H1 (cell line): Measurements from ENCODE around the gene AIF1L. TPM values are rescaled to one million over a fixed set of nuclear protein-coding genes. Genes with fewer than 3 reads are reported as not detected.

Experiments
- CTCF ChIA-PET: fragments of 300-600 bp; sonication (Branson Sonifier 250); formaldehyde crosslinking; loops from one replicate; lab custom pipeline; 2021; ENCODE audit not compliant: partially characterized antibody; lab: Charles Lee
- POLR2A ChIA-PET: fragments of 300-600 bp; sonication (Branson Sonifier 250); formaldehyde crosslinking; loops from one replicate; lab custom pipeline; 2021; ENCODE audit warnings: inconsistent platforms; ENCODE audit not compliant: partially characterized antibody; lab: Charles Lee
- DNase-seq, 2 experiments: peaks; one replicate each; pipeline versions ENCODE4 v3.0.0 to v3.0.0-alpha.2; 2010 to 2022; ENCODE audit warnings: low spot score in 2 of 2, low read depth in 1 of 2, mixed read lengths in 1 of 2
- FAIRE-seq: peaks from 2 replicates; lab custom pipeline; 2011; peaks lifted over from hg19 to GRCh38; lab: Jason Lieb, UNC
- H2AFZ ChIP-seq: 2 replicates; pipeline ENCODE4 v1.8.1; 2012; ENCODE audit warnings: low read length, inconsistent platforms
- H2AK5ac ChIP-seq: 2 replicates; pipeline ENCODE4 v1.6.1; 2013; ENCODE audit warnings: low read depth, low read length
- H2BK120ac ChIP-seq: replicated peaks from 2 replicates; pipeline ENCODE3; 2013; ENCODE audit warnings: low read depth, low read length, inconsistent platforms
- H2BK12ac ChIP-seq: 2 replicates; pipeline ENCODE4 v1.6.1; 2013; ENCODE audit warnings: low read depth, low read length
- H2BK15ac ChIP-seq: 2 replicates; pipeline ENCODE4 v1.6.1; 2013; ENCODE audit warnings: low read length
- H2BK20ac ChIP-seq: 2 replicates; pipeline ENCODE4 v1.6.1; 2013; ENCODE audit warnings: low read length
- H2BK5ac ChIP-seq: 2 replicates; pipeline ENCODE4 v1.6.1; 2013; ENCODE audit warnings: low read depth, low read length
- H3K14ac ChIP-seq: 2 replicates; pipeline ENCODE4 v1.6.1; 2013; ENCODE audit warnings: inconsistent platforms; ENCODE audit not compliant: insufficient read length
- H3K18ac ChIP-seq: 2 replicates; pipeline ENCODE4 v1.6.1; 2013; ENCODE audit warnings: low read length; ENCODE audit errors: extremely low read depth
- H3K23ac ChIP-seq: 2 replicates; pipeline ENCODE4 v1.6.1; 2013; ENCODE audit warnings: inconsistent platforms; ENCODE audit not compliant: insufficient read length
- H3K23me2 ChIP-seq: 2 replicates; pipeline ENCODE4 v1.6.1; 2013; ENCODE audit warnings: low read depth, low read length
- H3K27ac ChIP-seq: 2 replicates; pipeline ENCODE4 v1.6.1; 2011; ENCODE audit warnings: low read depth, low read length, inconsistent platforms
- H3K27me3 ChIP-seq, 4 experiments: replicated peaks in 1 of 4; 1 replicate in 1 of 4; 2 replicates in 3 of 4; pipeline versions ENCODE4 v1.6.1 to v1.8.1; 2011 to 2013; ENCODE audit warnings: low read length in 3 of 4, mild to moderate bottlenecking in 3 of 4, inconsistent platforms in 2 of 4, mixed read lengths in 2 of 4, moderate library complexity in 1 of 4; ENCODE audit not compliant: control insufficient read depth in 3 of 4, insufficient read depth in 3 of 4; ENCODE audit errors: extremely low read depth in 1 of 4
- H3K36me3 ChIP-seq, 4 experiments: 2 replicates each; pipeline versions ENCODE4 v1.6.1 to v1.8.1; 2011 to 2013; ENCODE audit warnings: mild to moderate bottlenecking in 4 of 4, low read length in 3 of 4, moderate library complexity in 2 of 4, control low read depth in 1 of 4, inconsistent platforms in 1 of 4; ENCODE audit not compliant: insufficient read depth in 4 of 4, control insufficient read depth in 2 of 4
- H3K4ac ChIP-seq: replicated peaks from 2 replicates; pipeline ENCODE3; 2013; ENCODE audit warnings: low read length, low read depth, mixed read lengths, inconsistent platforms; ENCODE audit not compliant: insufficient read length
- H3K4me1 ChIP-seq, 4 experiments: replicated peaks in 1 of 4; 1 replicate in 1 of 4; 2 replicates in 3 of 4; pipeline versions ENCODE4 v1.6.1 to v1.8.1; 2011 to 2013; ENCODE audit warnings: low read length in 3 of 4, inconsistent platforms in 2 of 4, mixed read lengths in 1 of 4; ENCODE audit not compliant: insufficient read depth in 4 of 4, control insufficient read depth in 3 of 4
- H3K4me2 ChIP-seq, 2 experiments: 2 replicates each; pipeline versions ENCODE4 v1.6.1 to v1.8.1; 2011 to 2013; ENCODE audit warnings: low read depth in 2 of 2, low read length in 2 of 2, control low read depth in 1 of 2, inconsistent platforms in 1 of 2, mild to moderate bottlenecking in 1 of 2; ENCODE audit not compliant: insufficient read depth in 1 of 2
- H3K4me3 ChIP-seq, 4 experiments: fragments of 200-600, 300-600 bp in 1 of 4; sonication (generic), shearing (Covaris generic), sonication (Bioruptor Twin) in 1 of 4; 2 replicates each; pipeline versions ENCODE4 v1.5.1 to v1.8.1; 2011 to 2016; ENCODE audit warnings: low read length in 4 of 4, low read depth in 3 of 4, control low read depth in 2 of 4, inconsistent platforms in 2 of 4, mild to moderate bottlenecking in 2 of 4, mixed read lengths in 1 of 4, moderate library complexity in 1 of 4; ENCODE audit not compliant: insufficient read depth in 2 of 4; ENCODE audit errors: extremely low read depth in 1 of 4
- H3K56ac ChIP-seq: replicated peaks from 2 replicates; pipeline ENCODE3; 2013; ENCODE audit warnings: low read depth, mild to moderate bottlenecking, mixed read lengths, low read length, inconsistent platforms; ENCODE audit not compliant: insufficient read length
- H3K79me1 ChIP-seq: 2 replicates; pipeline ENCODE4 v1.6.1; 2013; ENCODE audit warnings: low read depth, low read length, control low read depth
- H3K79me2 ChIP-seq, 2 experiments: 2 replicates each; pipeline versions ENCODE4 v1.6.1 to v1.8.1; 2012 to 2013; ENCODE audit warnings: low read length in 2 of 2, mild to moderate bottlenecking in 2 of 2, inconsistent platforms in 1 of 2; ENCODE audit not compliant: insufficient read depth in 2 of 2, control insufficient read depth in 1 of 2
- H3K9ac ChIP-seq, 4 experiments: replicated peaks in 1 of 4; 1 replicate in 1 of 4; 2 replicates in 3 of 4; pipeline versions ENCODE4 v1.6.1 to v1.8.1; 2011 to 2013; ENCODE audit warnings: low read depth in 3 of 4, low read length in 3 of 4, control low read depth in 2 of 4, mild to moderate bottlenecking in 2 of 4, moderate library complexity in 2 of 4, inconsistent platforms in 1 of 4; ENCODE audit errors: extremely low read depth in 1 of 4
- H3K9me3 ChIP-seq, 2 experiments: 2 replicates each; pipeline versions ENCODE4 v1.6.1 to v1.8.1; 2012 to 2013; ENCODE audit warnings: mild to moderate bottlenecking in 2 of 2, moderate library complexity in 2 of 2, control low read depth in 1 of 2, inconsistent platforms in 1 of 2, low read depth in 1 of 2, low read length in 1 of 2, mixed read lengths in 1 of 2; ENCODE audit not compliant: insufficient read depth in 2 of 2
- H4K20me1 ChIP-seq, 2 experiments: replicated peaks in 1 of 2; 2 replicates each; pipeline versions ENCODE3 to v1.8.1; 2011 to 2013; ENCODE audit warnings: inconsistent platforms in 2 of 2, low read length in 2 of 2, mild to moderate bottlenecking in 1 of 2; ENCODE audit not compliant: insufficient read depth in 2 of 2, control insufficient read depth in 1 of 2
- H4K5ac ChIP-seq: 2 replicates; pipeline ENCODE4 v1.6.1; 2013; ENCODE audit warnings: low read length, low read depth, mixed read lengths, inconsistent platforms; ENCODE audit not compliant: insufficient read length
- H4K8ac ChIP-seq: 2 replicates; pipeline ENCODE4 v1.8.0; 2013; ENCODE audit warnings: mild to moderate bottlenecking, moderate library complexity, low read length, inconsistent platforms; ENCODE audit not compliant: insufficient read depth; ENCODE audit errors: extremely low read depth
- H4K91ac ChIP-seq: replicated peaks from 2 replicates; pipeline ENCODE3; 2013; ENCODE audit warnings: low read length, mixed read lengths, inconsistent platforms; ENCODE audit not compliant: insufficient read length
- ATF2 ChIP-seq: IDR thresholded peaks from 2 replicates; pipeline ENCODE4 v1.6.1; 2012; ENCODE audit warnings: low read length, inconsistent platforms
- RNF2 ChIP-seq: fragments of 200-900, 300-1000 bp; sonication (generic); IDR thresholded peaks from 2 replicates; pipeline ENCODE4 v1.7.1; 2016; ENCODE audit warnings: borderline replicate concordance, low read depth, mild to moderate bottlenecking, antibody characterized with exemption, low read length; ENCODE audit not compliant: poor library complexity, severe bottlenecking; ENCODE audit errors: missing control alignments
- WGBS, 2 experiments: shearing (Covaris generic) in 1 of 2; methylation state at CpG; one replicate each; pipeline versions ENCODE4 v1.1.6 to v1.1.7; 2013 to 2015; ENCODE audit warnings: low lambda C conversion rate in 2 of 2, mixed read lengths in 2 of 2, inconsistent platforms in 1 of 2, low coverage in 1 of 2, missing lambda C conversion rate in 1 of 2; ENCODE audit not compliant: insufficient replicate concordance in 2 of 2, insufficient coverage in 1 of 2, insufficient read length in 1 of 2; ENCODE audit errors: extremely low coverage in 1 of 2, missing lambda C conversion rate in 1 of 2; 5-methylcytosine and 5-hydroxymethylcytosine counted together
- polyA plus RNA-seq, 7 experiments: library from polyadenylated mRNA; depleted of rRNA in 3 of 7; stranded (reverse) in 5 of 7; unstranded in 2 of 7; fragments of >200 nt in 5 of 7; fragments of 200-250 nt in 2 of 7; gene quantifications; 1 replicate in 5 of 7; 2 replicates in 1 of 7; 4 replicates in 1 of 7; pipeline versions ENCODE4 v1.2.1 to v1.2.3, GENCODE V29; 2011 to 2013; ENCODE audit warnings: missing spikeins in 2 of 7, mixed read lengths in 2 of 7
- total RNA-seq: library from RNA; stranded (reverse); fragmentation: NEBNext Ultra II Directional; extraction: Animal tissue kit (Norgen Biotek cat#: 25700); gene quantifications from 2 replicates; pipeline ENCODE4 v1.2.1, GENCODE V29; 2021

Gene AIF1L
- total and polyA plus RNA-seq, 2 of the 8 experiments (the other 6 are each of a cell fraction or from before 2014, with no cell fraction given): 70.7 to 149 TPM

DNA sequence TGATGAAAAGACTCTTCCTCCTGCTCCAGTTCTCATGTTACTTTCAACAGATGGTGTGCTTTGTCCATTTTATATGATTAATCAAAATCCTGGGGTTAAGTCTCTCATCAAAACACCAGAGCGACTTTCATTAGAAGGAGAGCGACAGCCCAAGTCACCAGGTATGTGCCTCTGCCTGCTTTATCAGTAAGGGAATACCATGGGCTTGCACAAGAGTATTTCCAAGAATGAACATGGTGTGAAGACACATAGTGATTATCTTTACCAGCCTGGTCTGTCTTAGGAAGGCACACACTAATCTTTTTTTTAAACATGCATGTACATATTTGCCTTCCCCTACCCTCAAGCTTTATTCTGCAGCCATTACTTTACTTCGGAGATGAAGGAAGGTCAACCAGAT lies 44.2 kb downstream of the AIF1L start:
- Histone ChIP-seq H3K9ac (no peak overlapping the region), H3K79me2 (no peaks in the 10 kb centered on the region), H3K14ac (no peak overlapping the region), H3K18ac (no peak overlapping the region), H3K27me3 (no peaks in the 10 kb centered on the region), H2AFZ (no peak overlapping the region), H3K4me3 (no peak overlapping the region), H4K20me1 (no peaks in the 10 kb centered on the region), H2BK12ac (no peak overlapping the region), H3K9me3 (no peaks in the 10 kb centered on the region), H3K23me2 (no peaks in the 10 kb centered on the region), H3K79me1 (no peaks in the 10 kb centered on the region), H3K4me1 (no peaks in the 10 kb centered on the region), H2BK20ac (no peak overlapping the region), H4K5ac (no peak overlapping the region), H2BK15ac (no peak overlapping the region), H3K56ac (no peak overlapping the region), H3K27ac (no peak overlapping the region), H3K4ac (no peak overlapping the region), H4K91ac (no peak overlapping the region), H4K8ac (no peak overlapping the region), H3K4me2 (no peak overlapping the region), H2BK5ac (no peak overlapping the region), H3K36me3 (peaks cover 30 to 77% (median 64%) of the 10 kb centered on the region in 4 experiments), H2AK5ac (no peak overlapping the region), H3K23ac (no peak overlapping the region), H2BK120ac (no peak overlapping the region)
- no peak for TF ChIP-seq RNF2
- no peak for TF ChIP-seq ATF2
- ChIA-PET CTCF (no interaction called here), POLR2A (interaction anchor here (1.1 to 1.8 kb wide), 2 partner anchors 14 to 56 kb away, joined by 4 to 9 read pairs; partner anchors contain the start of gene NUP214)
- FAIRE-seq (no peak), DNase-seq (no peak)
- WGBS, 2 experiments: 96% methylated on average over 3 of the region's 3 CpGs; no CpG with 5 or more reads in 1 of the 2 experiments
